ENCODE data around the gene USP17L10. TPM values are rescaled to one million over a fixed set of nuclear protein-coding genes. Genes with fewer than 3 reads are reported as not detected.
"Not testable (repeated sequence)": the region's sequence is repeated elsewhere in the genome, so short reads cannot be mapped to it uniquely, and the experiment has no call there.

USP17L10 gene
- total RNA-seq, 1 donor from 2014 or later: not detected

- not testable (repeated sequence) for DNase-seq (ENCODE audit: extremely low spot score, unreplicated experiment); H3K9me3 Mint-ChIP-seq (ENCODE audit: unreplicated experiment); H3K36me3 Mint-ChIP-seq (ENCODE audit: unreplicated experiment); H3K4me3 Mint-ChIP-seq (ENCODE audit: unreplicated experiment); H3K27ac Mint-ChIP-seq (ENCODE audit: unreplicated experiment); H3K27me3 Mint-ChIP-seq (ENCODE audit: unreplicated experiment); H3K4me1 Mint-ChIP-seq (ENCODE audit: unreplicated experiment)
These were observed 42.6 kb downstream of the USP17L10 start, which contains the start of gene USP17L19 for GRCh38 chr4:9253078-9253477. Gene USP17L19, plus strand, starts transcription at chr4:9253378. Its CDS starts 0 bp downstream, at chr4:9253378.

- H3K9me3 Mint-ChIP-seq (ENCODE audit: unreplicated experiment); DNase-seq (ENCODE audit: extremely low spot score, unreplicated experiment); H3K4me3 Mint-ChIP-seq (ENCODE audit: unreplicated experiment); H3K27me3 Mint-ChIP-seq (ENCODE audit: unreplicated experiment); H3K36me3 Mint-ChIP-seq (ENCODE audit: unreplicated experiment); H3K27ac Mint-ChIP-seq (ENCODE audit: unreplicated experiment); H3K4me1 Mint-ChIP-seq (ENCODE audit: unreplicated experiment): not testable (repeated sequence)
These were observed 47.4 kb downstream of the USP17L10 start, which contains the start of gene USP17L20 for GRCh38 chr4:9257824-9258223. Gene USP17L20, plus strand, starts transcription at chr4:9258124. Its CDS starts 0 bp downstream, at chr4:9258124.

Other genes with a start within 250 kb of the USP17L10 start
- gene FAM90A26, start 40.2 kb upstream of the USP17L10 start, total RNA-seq: not detected in 2 replicates
- gene USP17L11, start 4.7 kb downstream of the USP17L10 start, total RNA-seq: not detected in 2 replicates
- gene USP17L12, start 9.5 kb downstream of the USP17L10 start, total RNA-seq: not detected in 2 replicates
- gene USP17L13, start 14.2 kb downstream of the USP17L10 start, total RNA-seq: not detected in 2 replicates
- gene USP17L15, start 23.7 kb downstream of the USP17L10 start, total RNA-seq: not detected in 2 replicates
- not detected in 2 replicates for gene USP17L17, start 33.2 kb downstream of the USP17L10 start, total RNA-seq
- not detected in 2 replicates for gene USP17L18, start 38.0 kb downstream of the USP17L10 start, total RNA-seq
- gene USP17L19, start 42.7 kb downstream of the USP17L10 start, total RNA-seq: not detected in 2 replicates
- gene USP17L20, start 47.5 kb downstream of the USP17L10 start, total RNA-seq: not detected in 2 replicates
- not detected in 2 replicates for gene USP17L21, start 52.2 kb downstream of the USP17L10 start, total RNA-seq
- gene USP17L22, start 57.0 kb downstream of the USP17L10 start, total RNA-seq: not detected in 2 replicates
- gene USP17L24, start 114.5 kb downstream of the USP17L10 start, total RNA-seq: not detected in 2 replicates
- gene USP17L25, start 119.3 kb downstream of the USP17L10 start, total RNA-seq: not detected in 2 replicates
- gene USP17L26, start 124.0 kb downstream of the USP17L10 start, total RNA-seq: not detected in 2 replicates
- gene USP17L5, start 128.7 kb downstream of the USP17L10 start, total RNA-seq: not detected in 2 replicates
- gene USP17L27, start 133.5 kb downstream of the USP17L10 start, total RNA-seq: not detected in 2 replicates
- gene USP17L28, start 138.2 kb downstream of the USP17L10 start, total RNA-seq: not detected in 2 replicates
- not detected in 2 replicates for gene USP17L29, start 143.0 kb downstream of the USP17L10 start, total RNA-seq
- gene USP17L30, start 152.5 kb downstream of the USP17L10 start, total RNA-seq: not detected in 2 replicates
- gene DEFB131A, start 233.8 kb downstream of the USP17L10 start, total RNA-seq: not detected in 2 replicates